K562 (cell line): ENCODE measurements around the gene CLTB. TPM values are rescaled to one million over a fixed set of nuclear protein-coding genes. Genes with fewer than 3 reads are reported as not detected.

Source experiments
- ATAC-seq: fragments of 200-7000 bp; cut with Tn5 transposase; 3 replicates; pipeline ENCODE4 v1.9.1; 2020; ENCODE audit warnings: moderate library complexity
- Bru-seq: library from RNA; stranded (reverse); fragments of 400-500 nt; gene quantifications from one replicate; lab custom pipeline; 2021; lab: Mats Ljungman, UMichigan
- BruChase-seq, 2 experiments: library from RNA; stranded (reverse); fragments of 400-500 nt; gene quantifications; one replicate each; lab custom pipeline; 2021; lab: Mats Ljungman, UMichigan
- BruUV-seq: library from RNA; stranded (reverse); fragments of 400-500 nt; replicated peaks from 2 replicates; lab custom pipeline; 2021; lab: Mats Ljungman, UMichigan
- CTCF ChIA-PET: fragments of 300-600 bp; formaldehyde crosslinking; extraction: SDS; loops from one replicate; lab custom pipeline; 2021; ENCODE audit warnings: low intra/inter-chr PET ratio; lab: Yijun Ruan, JAX
- POLR2A ChIA-PET: fragments of 300-600, 350-650 bp; sonication (Branson Sonifier 250); formaldehyde crosslinking; extraction: SDS; loops from one replicate; lab custom pipeline; 2021; ENCODE audit warnings: antibody characterized with exemption, inconsistent platforms; lab: Yijun Ruan, JAX
- DNase-seq, 4 experiments: peaks; one replicate each; pipeline versions ENCODE4 v3.0.0 to v3.0.0-alpha.2; 2011 to 2018; ENCODE audit warnings: low spot score in 3 of 4, mixed read lengths in 3 of 4; ENCODE audit errors: extremely low read depth in 1 of 4
- FAIRE-seq: peaks from 2 replicates; lab custom pipeline; 2011; peaks lifted over from hg19 to GRCh38; lab: Jason Lieb, UNC
- H2AFZ ChIP-seq: 2 replicates; pipeline ENCODE4 v1.6.0; 2011; ENCODE audit warnings: low read depth, low read length, control low read depth, inconsistent platforms
- H3K27ac ChIP-seq: fragments of 200-600 bp; 3 replicates; pipeline ENCODE4 v1.8.0; 2011; ENCODE audit warnings: low read depth, mild to moderate bottlenecking, control low read depth, inconsistent platforms, low read length, moderate library complexity, mixed read lengths; ENCODE audit errors: extremely low read depth
- H3K27me3 ChIP-seq, 2 experiments: fragments of 300-600 bp in 1 of 2; 2 replicates in 1 of 2; 3 replicates in 1 of 2; pipeline versions ENCODE4 v1.6.0 to v1.8.0; 2011; ENCODE audit warnings: inconsistent platforms in 2 of 2, low read length in 2 of 2, mild to moderate bottlenecking in 1 of 2, mixed read lengths in 1 of 2, moderate library complexity in 1 of 2; ENCODE audit not compliant: control insufficient read depth in 2 of 2, insufficient read depth in 2 of 2
- H3K36me3 ChIP-seq: fragments of 300-600 bp; 3 replicates; pipeline ENCODE4 v1.8.0; 2011; ENCODE audit warnings: mild to moderate bottlenecking, low read length, inconsistent platforms; ENCODE audit not compliant: control insufficient read depth, insufficient read depth
- H3K4me1 ChIP-seq, 2 experiments: fragments of 200-600 bp in 1 of 2; replicated peaks in 1 of 2; 2 replicates in 1 of 2; 3 replicates in 1 of 2; pipeline versions ENCODE4 v1.5.1 to v1.8.0; 2011; ENCODE audit warnings: inconsistent platforms in 2 of 2, low read length in 2 of 2, mild to moderate bottlenecking in 1 of 2, mixed read lengths in 1 of 2, moderate library complexity in 1 of 2; ENCODE audit not compliant: control insufficient read depth in 2 of 2, insufficient read depth in 2 of 2
- H3K4me2 ChIP-seq: 2 replicates; pipeline ENCODE4 v1.6.1; 2011; ENCODE audit warnings: low read length, control low read depth, inconsistent platforms, mixed read lengths; ENCODE audit not compliant: insufficient read depth
- H3K4me3 ChIP-seq: fragments of 200-600 bp; sonication (generic), shearing (Covaris generic); 2 replicates; pipeline ENCODE4 v1.5.1; 2016; ENCODE audit warnings: control low read depth, inconsistent platforms
- H3K79me2 ChIP-seq: fragments of 200-600 bp; 3 replicates; pipeline ENCODE4 v1.8.0; 2011; ENCODE audit warnings: low read length, inconsistent platforms; ENCODE audit not compliant: control insufficient read depth, insufficient read depth
- H3K9ac ChIP-seq, 2 experiments: 2 replicates each; pipeline versions ENCODE4 v1.6.0 to v1.6.1; 2011; ENCODE audit warnings: low read depth in 2 of 2, low read length in 2 of 2, control low read depth in 1 of 2, inconsistent platforms in 1 of 2, mild to moderate bottlenecking in 1 of 2, mixed read lengths in 1 of 2; ENCODE audit not compliant: insufficient read depth in 1 of 2
- H3K9me1 ChIP-seq: one replicate; pipeline ENCODE4 v1.6.0; 2011; ENCODE audit warnings: inconsistent platforms, mild to moderate bottlenecking, low read length, moderate library complexity; ENCODE audit not compliant: control insufficient read depth, insufficient read depth
- H3K9me3 ChIP-seq: replicated peaks from 2 replicates; pipeline ENCODE4 v1.5.1; 2011; ENCODE audit warnings: low read depth, low read length, inconsistent platforms; ENCODE audit not compliant: control insufficient read depth, insufficient read depth
- H4K20me1 ChIP-seq: replicated peaks from 2 replicates; pipeline ENCODE4 v1.6.1; 2011; ENCODE audit warnings: low read length, inconsistent platforms, mixed read lengths; ENCODE audit not compliant: control insufficient read depth, insufficient read depth
- CTBP1 ChIP-seq: fragments of 450-650 bp; IDR thresholded peaks from 2 replicates; pipeline ENCODE4 v1.6.1; 2016; ENCODE audit warnings: borderline replicate concordance
- FUS ChIP-seq: fragments of 200-400 bp; formaldehyde crosslinking; optimal IDR thresholded peaks from 2 replicates; pipeline ENCODE3; 2017; ENCODE audit warnings: low read depth, low read length
- HNRNPL ChIP-seq: fragments of 200-400 bp; formaldehyde crosslinking; IDR thresholded peaks from 2 replicates; pipeline ENCODE4 v1.6.1; 2017; ENCODE audit warnings: low read depth, mild to moderate bottlenecking, low read length
- NELFE ChIP-seq: IDR thresholded peaks from 2 replicates; pipeline ENCODE4 v1.6.1; 2011; ENCODE audit warnings: mild to moderate bottlenecking; ENCODE audit not compliant: insufficient read depth, insufficient read length
- PHF8 ChIP-seq: fragments of 200-600 bp; sonication (generic); IDR thresholded peaks from 2 replicates; pipeline ENCODE4 v1.6.1; 2012; ENCODE audit warnings: mixed run types, mild to moderate bottlenecking, inconsistent platforms, low read length, moderate library complexity, borderline replicate concordance
- POLR2AphosphoS2 ChIP-seq: IDR thresholded peaks from 2 replicates; pipeline ENCODE4 v1.6.1; 2012; ENCODE audit warnings: low read length, improper control_type of control experiment
- RFX7 ChIP-seq: fragments of 250-450 bp; sonication (Bioruptor Pico); IDR thresholded peaks from 2 replicates; pipeline ENCODE4 v1.5.1; 2021; ENCODE audit warnings: mild to moderate bottlenecking
- WGBS: fragments of 100-300 bp; shearing (Covaris generic); methylation state at CpG from one replicate; pipeline ENCODE4 v1.1.6; 2016; ENCODE audit warnings: low coverage, mixed read lengths; ENCODE audit not compliant: insufficient coverage; ENCODE audit errors: missing lambda C conversion rate; 5-methylcytosine and 5-hydroxymethylcytosine counted together
- in situ Hi-C: fragments of 300-500 bp; cut with MboI; formaldehyde crosslinking; loops from 4 replicates; pipeline ENCODE4 v1.15.0; 2018; ENCODE audit warnings: inconsistent platforms, mixed read lengths
- intact Hi-C: fragments of 100-400 bp; cut with micrococcal nuclease; formaldehyde crosslinking; loops from 2 replicates; pipeline ENCODE4 v1.14.2; 2022
- long read RNA-seq, 3 experiments: library from polyadenylated mRNA in 2 of 3; library from RNA in 1 of 3; unstranded in 2 of 3; stranded (forward) in 1 of 3; transcript quantifications; one replicate each; pipeline ENCODE4 v2.0.0, GENCODE V29; 2019 to 2022
- polyA minus RNA-seq, 3 experiments: library from RNA; depleted of rRNA, polyadenylated mRNA; stranded (reverse); fragments of >200 nt; gene quantifications; 2 replicates each; pipeline ENCODE4 v1.2.3, GENCODE V29; 2011
- polyA plus RNA-seq, 8 experiments: library from polyadenylated mRNA; depleted of rRNA in 4 of 8; stranded (reverse) in 5 of 8; unstranded in 3 of 8; fragments of >200 nt; fragmentation: Nextera tagmentation in 2 of 8; fragmentation: Illumina TruSeq in 1 of 8; extraction: Ambion mirVana in 2 of 8; extraction: Trizol in 1 of 8; gene quantifications; 2 replicates each; pipeline versions ENCODE4 v1.2.1 to v1.2.3, GENCODE V29; 2011 to 2014; ENCODE audit warnings: inconsistent platforms in 1 of 8, missing spikeins in 1 of 8
- total RNA-seq, 7 experiments: library from RNA; depleted of rRNA in 6 of 7; stranded (reverse); fragments of >200 nt in 6 of 7; fragmentation: Illumina TruSeq in 2 of 7; extraction: Trizol in 2 of 7; gene quantifications; 2 replicates each; pipeline versions ENCODE4 v1.2.1 to v1.2.3, GENCODE V29; 2011 to 2021; ENCODE audit warnings: low replicate concordance in 1 of 7
- TF ChIP-seq, protein P1 (sequence below): fragments of 450-650 bp; IDR thresholded peaks from 2 replicates; pipeline ENCODE4 v1.6.1; 2016; ENCODE audit warnings: low read depth, mild to moderate bottlenecking, moderate library complexity
- TF ChIP-seq, protein P2 (sequence below), 2 experiments: fragments of 150-350 bp in 1 of 2; IDR thresholded peaks; 2 replicates each; pipeline ENCODE4 v1.6.1; 2012 to 2016; ENCODE audit warnings: low read depth in 2 of 2, low read length in 2 of 2, mild to moderate bottlenecking in 1 of 2, moderate library complexity in 1 of 2

Gene CLTB, protein sequence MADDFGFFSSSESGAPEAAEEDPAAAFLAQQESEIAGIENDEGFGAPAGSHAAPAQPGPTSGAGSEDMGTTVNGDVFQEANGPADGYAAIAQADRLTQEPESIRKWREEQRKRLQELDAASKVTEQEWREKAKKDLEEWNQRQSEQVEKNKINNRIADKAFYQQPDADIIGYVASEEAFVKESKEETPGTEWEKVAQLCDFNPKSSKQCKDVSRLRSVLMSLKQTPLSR
- total RNA-seq (2011; cell fraction: chromatin; rRNA removed; ENCODE audit: low replicate concordance), result 8.7 and 27.7 TPM in 2 replicates
- 17.0 and 19.1 TPM in 2 replicates for total RNA-seq (2011; cell fraction: nucleolus; rRNA removed)
- 18.7 and 31.4 TPM in 2 replicates for total RNA-seq (2011; cell fraction: nucleoplasm; rRNA removed)
- total RNA-seq (2014; rRNA removed) (111 and 117 TPM in 2 replicates), total RNA-seq (2014; rRNA removed; fragmentation: Illumina TruSeq; extraction: Trizol) (15.2 and 17.4 TPM in 2 replicates), total RNA-seq (2015; rRNA removed; fragmentation: Illumina TruSeq; extraction: Trizol) (39.0 and 39.7 TPM in 2 replicates), total RNA-seq (2021) (54.7 and 69.0 TPM in 2 replicates), polyA plus RNA-seq (2011; rRNA removed) (33.1 and 41.1 TPM in 2 replicates), polyA plus RNA-seq (2014; fragmentation: Illumina TruSeq; extraction: Trizol) (31.4 and 55.9 TPM in 2 replicates), polyA plus RNA-seq (2014; fragmentation: Nextera tagmentation; extraction: Ambion mirVana) (1 to 10 TPM; 1.8 to 3.5 TPM), polyA plus RNA-seq (2014; rRNA removed) (84.2 and 84.6 TPM in 2 replicates), polyA minus RNA-seq (2011; rRNA and poly(A)+ RNA removed) (17.0 and 24.2 TPM in 2 replicates), Bru-seq, nascent RNA (percentile 70 among the genes with signal in this experiment), BruChase-seq, experiment 1, labeled RNA remaining after a 2-hour chase (percentile 60 among the genes with signal in this experiment), BruChase-seq, experiment 2, labeled RNA remaining after a 6-hour chase (percentile 61 among the genes with signal in this experiment)
- polyA plus RNA-seq (2011; cell fraction: cytosol; rRNA removed), result 47.3 and 113 TPM in 2 replicates
- polyA plus RNA-seq (2011; cell fraction: nucleus; rRNA removed), result 28.1 and 43.0 TPM in 2 replicates
- polyA plus RNA-seq (2012), result 55.6 and 65.9 TPM in 2 replicates
- 25.4 and 28.5 TPM in 2 replicates for polyA minus RNA-seq (2011; cell fraction: cytosol; rRNA and poly(A)+ RNA removed)
- polyA minus RNA-seq (2011; cell fraction: nucleus; rRNA and poly(A)+ RNA removed), result 7.8 and 8.3 TPM in 2 replicates
- long read RNA-seq, experiment 1, transcript CLTB-202 (5 exons, 1,161 nt), result major isoform, 147 of 170 reads
- long read RNA-seq, experiment 1, partial matches to known transcripts, result 7 of 170 reads
- long read RNA-seq, experiment 1, other reads (novel, unspliced or antisense), result 15 of 170 reads
- long read RNA-seq, experiment 2, transcript CLTB-202 (5 exons, 1,161 nt), result major isoform, 38 of 67 reads
- long read RNA-seq, experiment 2, partial matches to known transcripts, result 19 of 67 reads
- long read RNA-seq, experiment 2, other reads (novel, unspliced or antisense), result 10 of 67 reads
- long read RNA-seq, experiment 3, transcript CLTB-202 (5 exons, 1,161 nt), result major isoform, 81 of 92 reads
- long read RNA-seq, experiment 3, partial matches to known transcripts, result 10 of 92 reads
- long read RNA-seq, experiment 3, other reads (novel, unspliced or antisense), result 0 of 92 reads

DNA sequence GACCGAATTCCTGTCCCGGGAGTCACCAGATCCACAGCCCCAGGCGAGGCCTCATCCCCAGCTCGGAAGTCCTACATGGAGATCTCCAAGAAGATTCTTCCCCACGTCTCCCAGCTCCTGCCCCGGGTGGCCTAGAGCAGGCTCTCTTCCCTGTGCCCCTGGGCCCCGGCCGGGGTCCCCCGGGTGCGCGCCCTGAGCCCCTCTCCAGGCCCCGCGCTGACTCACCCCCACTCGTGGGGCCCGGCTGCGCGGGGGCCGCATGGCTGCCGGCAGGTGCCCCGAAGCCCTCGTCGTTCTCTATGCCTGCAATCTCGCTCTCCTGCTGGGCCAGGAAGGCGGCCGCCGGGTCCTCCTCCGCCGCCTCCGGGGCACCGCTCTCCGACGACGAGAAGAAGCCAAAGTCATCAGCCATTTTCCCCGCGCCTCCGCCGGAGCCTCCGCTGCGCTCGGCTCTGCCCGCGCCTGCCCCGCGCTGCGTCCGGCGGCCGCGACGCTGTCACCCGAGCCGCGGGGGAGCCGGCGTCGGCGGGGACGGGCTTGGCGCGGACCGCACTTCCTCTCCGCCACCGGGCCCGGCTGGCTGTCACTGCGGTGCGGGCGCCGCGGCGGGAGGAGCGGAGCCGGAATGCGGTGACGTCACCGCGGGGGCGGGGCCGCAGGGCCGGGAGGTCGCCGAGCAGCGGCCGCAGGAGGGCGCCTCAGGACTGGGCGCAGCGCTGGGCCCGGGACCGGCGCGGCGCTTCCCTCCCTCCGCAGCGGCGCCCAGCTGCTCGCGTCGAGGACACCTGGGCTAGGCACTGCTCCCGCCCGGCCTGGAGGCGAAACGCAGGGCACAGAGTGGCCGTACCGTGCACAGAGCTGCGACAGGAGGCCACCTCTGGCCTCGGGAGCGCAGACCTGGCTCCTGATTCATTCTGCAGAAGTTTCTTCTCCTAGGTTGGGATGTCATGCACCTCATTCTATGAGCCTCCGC is at the start of gene CLTB:
TSS of gene CLTB (minus strand) at position 588 of the 973 bp plus-strand sequence. CDS start at position 412, 176 bp downstream.
- Histone ChIP-seq H3K9me1 (peaks cover 4% of the 10 kb centered on the region), H3K4me1 (peaks cover 12 to 17% of the 10 kb centered on the region in 2 experiments; a peak in 4 of 5 replicates), H3K27ac (peak within 1 kb of the TSS; percentile 83), H3K4me3 (peak within 1 kb of the TSS; percentile 89), H3K9me3 (peaks cover 4% of the 10 kb centered on the region), H3K79me2 (peaks cover 21% of the 10 kb centered on the region), H3K36me3 (peaks cover 7% of the 10 kb centered on the region; the same call in 1 of the 3 replicates), H3K9ac (peak within 1 kb of the TSS; percentile 71 to 91), H3K27me3 (no peaks in the 10 kb centered on the region), H4K20me1 (peaks cover 3% of the 10 kb centered on the region; the same call in 1 of the 2 replicates), H2AFZ (peak within 1 kb of the TSS; percentile 93), H3K4me2 (peak within 1 kb of the TSS; percentile 79)
- ChIA-PET CTCF (interaction anchor here (0.6 to 1.7 kb wide), 8 partner anchors 9 to 195 kb away, joined by 3 to 11 read pairs (median 5); partner anchors contain the start of gene GPRIN1), POLR2A (interaction anchor here (0.6 to 1.7 kb wide), 6 partner anchors 9 to 365 kb away, joined by 3 to 7 read pairs (median 4); partner anchors contain the start of gene KIAA1191)
- ATAC-seq (peak; percentile 98), FAIRE-seq (peak; percentile 48), DNase-seq (peak; percentile 92 to 95 (median 92))
- no TSS peak for BruUV-seq
- in situ Hi-C loops (no loop called here), intact Hi-C loops (loop anchor here (1.0 to 10.0 kb wide), 5 partner anchors 32 to 201 kb away; partner anchors contain the start of gene FAF2)
- 3% methylated on average over 46 of the region's 107 CpGs for WGBS
- TF ChIP-seq HNRNPL (peak; percentile 80; the same call in 1 of the 2 replicates), PHF8 (peak; percentile 63; the same call in 1 of the 2 replicates), POLR2AphosphoS2 (no peak), RFX7 (CRISPR knock-in tag) (no peak), FUS (no peak), CTBP1 (peak; percentile 97), NELFE (no peak)
- TF ChIP-seq, protein P1, sequence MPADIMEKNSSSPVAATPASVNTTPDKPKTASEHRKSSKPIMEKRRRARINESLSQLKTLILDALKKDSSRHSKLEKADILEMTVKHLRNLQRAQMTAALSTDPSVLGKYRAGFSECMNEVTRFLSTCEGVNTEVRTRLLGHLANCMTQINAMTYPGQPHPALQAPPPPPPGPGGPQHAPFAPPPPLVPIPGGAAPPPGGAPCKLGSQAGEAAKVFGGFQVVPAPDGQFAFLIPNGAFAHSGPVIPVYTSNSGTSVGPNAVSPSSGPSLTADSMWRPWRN, result no peak
- TF ChIP-seq, protein P2, sequence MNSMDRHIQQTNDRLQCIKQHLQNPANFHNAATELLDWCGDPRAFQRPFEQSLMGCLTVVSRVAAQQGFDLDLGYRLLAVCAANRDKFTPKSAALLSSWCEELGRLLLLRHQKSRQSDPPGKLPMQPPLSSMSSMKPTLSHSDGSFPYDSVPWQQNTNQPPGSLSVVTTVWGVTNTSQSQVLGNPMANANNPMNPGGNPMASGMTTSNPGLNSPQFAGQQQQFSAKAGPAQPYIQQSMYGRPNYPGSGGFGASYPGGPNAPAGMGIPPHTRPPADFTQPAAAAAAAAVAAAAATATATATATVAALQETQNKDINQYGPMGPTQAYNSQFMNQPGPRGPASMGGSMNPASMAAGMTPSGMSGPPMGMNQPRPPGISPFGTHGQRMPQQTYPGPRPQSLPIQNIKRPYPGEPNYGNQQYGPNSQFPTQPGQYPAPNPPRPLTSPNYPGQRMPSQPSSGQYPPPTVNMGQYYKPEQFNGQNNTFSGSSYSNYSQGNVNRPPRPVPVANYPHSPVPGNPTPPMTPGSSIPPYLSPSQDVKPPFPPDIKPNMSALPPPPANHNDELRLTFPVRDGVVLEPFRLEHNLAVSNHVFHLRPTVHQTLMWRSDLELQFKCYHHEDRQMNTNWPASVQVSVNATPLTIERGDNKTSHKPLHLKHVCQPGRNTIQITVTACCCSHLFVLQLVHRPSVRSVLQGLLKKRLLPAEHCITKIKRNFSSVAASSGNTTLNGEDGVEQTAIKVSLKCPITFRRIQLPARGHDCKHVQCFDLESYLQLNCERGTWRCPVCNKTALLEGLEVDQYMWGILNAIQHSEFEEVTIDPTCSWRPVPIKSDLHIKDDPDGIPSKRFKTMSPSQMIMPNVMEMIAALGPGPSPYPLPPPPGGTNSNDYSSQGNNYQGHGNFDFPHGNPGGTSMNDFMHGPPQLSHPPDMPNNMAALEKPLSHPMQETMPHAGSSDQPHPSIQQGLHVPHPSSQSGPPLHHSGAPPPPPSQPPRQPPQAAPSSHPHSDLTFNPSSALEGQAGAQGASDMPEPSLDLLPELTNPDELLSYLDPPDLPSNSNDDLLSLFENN (IDR thresholded peaks at IDR 0.05; ENCODE audit: low read depth in 2 of 2, low read length in 2 of 2), result no peak
